B cell (primary cell): ENCODE measurements around the gene PALB2. TPM values are rescaled to one million over a fixed set of nuclear protein-coding genes. Genes with fewer than 3 reads are reported as not detected.

Experiments used
- ATAC-seq: fragments of 200-7000 bp; cut with Tn5 transposase; one replicate; pipeline ENCODE4 v1.10.0; 2021; ENCODE audit warnings: low read depth, mild to moderate bottlenecking, moderate number of reproducible peaks, moderate library complexity
- CTCF ChIA-PET: fragments of 350-600 bp; sonication (Branson Sonifier 250); formaldehyde crosslinking; loops from one replicate; lab custom pipeline; 2021; ENCODE audit warnings: antibody characterized with exemption, inconsistent platforms; lab: Charles Lee
- POLR2A ChIA-PET: fragments of 350-600 bp; sonication (Branson Sonifier 250); formaldehyde crosslinking; loops from one replicate; lab custom pipeline; 2021; ENCODE audit warnings: antibody characterized with exemption; lab: Charles Lee
- DNase-seq: peaks from one replicate; pipeline ENCODE4 v3.0.0; 2013
- H2AFZ ChIP-seq: 2 replicates; pipeline ENCODE4 v1.6.1; 2012; ENCODE audit warnings: mild to moderate bottlenecking, low read depth, low read length; ENCODE audit not compliant: insufficient read depth, poor library complexity, severe bottlenecking
- H3K27ac ChIP-seq, 2 donors: 1 replicate in 1 of 2; 2 replicates in 1 of 2; pipeline ENCODE4 v1.5.1; 2012 to 2013; ENCODE audit warnings: low read length in 2 of 2, mild to moderate bottlenecking in 2 of 2, moderate library complexity in 1 of 2
- H3K27me3 ChIP-seq, 4 experiments: fragments of 200-600 bp in 1 of 4; sonication (generic) in 1 of 4; replicated peaks in 1 of 4; 1 replicate in 2 of 4; 2 replicates in 2 of 4; pipeline versions ENCODE4 v1.6.1 to v1.7.0; 2013 to 2016; ENCODE audit warnings: low read length in 3 of 4, mild to moderate bottlenecking in 2 of 4, mixed read lengths in 1 of 4, moderate library complexity in 1 of 4; ENCODE audit not compliant: insufficient read depth in 4 of 4, control insufficient read depth in 3 of 4; ENCODE audit errors: control extremely low read depth in 1 of 4
- H3K36me3 ChIP-seq, 2 experiments: replicated peaks in 1 of 2; 1 replicate in 1 of 2; 2 replicates in 1 of 2; pipeline versions ENCODE4 v1.6.1 to v1.7.1; 2013; ENCODE audit warnings: low read length in 1 of 2; ENCODE audit not compliant: insufficient read depth in 2 of 2, control insufficient read depth in 1 of 2; ENCODE audit errors: control extremely low read depth in 1 of 2, extremely low read depth in 1 of 2
- H3K4me1 ChIP-seq, 2 donors: fragments of 200-600 bp in 1 of 2; sonication (generic) in 1 of 2; 1 replicate in 1 of 2; 2 replicates in 1 of 2; pipeline versions ENCODE4 v1.5.1 to v1.6.1; 2013 to 2017; ENCODE audit warnings: low read length in 2 of 2; ENCODE audit not compliant: control insufficient read depth in 2 of 2, insufficient read depth in 2 of 2
- H3K4me2 ChIP-seq: replicated peaks from 2 replicates; pipeline ENCODE3; 2012; ENCODE audit warnings: mild to moderate bottlenecking, low read depth, low read length; ENCODE audit not compliant: poor library complexity, severe bottlenecking
- H3K4me3 ChIP-seq, 5 experiments: fragments of 200-600 bp in 1 of 5; sonication (generic) in 1 of 5; 1 replicate in 3 of 5; 2 replicates in 2 of 5; pipeline versions ENCODE4 v1.5.1 to v1.7.0; 2011 to 2016; ENCODE audit warnings: low read length in 4 of 5, mild to moderate bottlenecking in 4 of 5, low read depth in 2 of 5, control low read depth in 1 of 5, moderate library complexity in 1 of 5; ENCODE audit not compliant: insufficient read depth in 1 of 5; ENCODE audit errors: control extremely low read depth in 1 of 5, extremely low read depth in 1 of 5
- H3K79me2 ChIP-seq: fragments of 200-600 bp; sonication (generic); one replicate; pipeline ENCODE4 v1.6.0; 2016; ENCODE audit warnings: low read length; ENCODE audit not compliant: control insufficient read depth, insufficient read depth
- H3K9ac ChIP-seq: fragments of 200-600 bp; sonication (generic); 2 replicates; pipeline ENCODE4 v1.6.1; 2017; ENCODE audit warnings: mild to moderate bottlenecking, low read length, moderate library complexity
- H3K9me3 ChIP-seq, 3 donors: one replicate each; pipeline versions ENCODE4 v1.6.1 to v1.7.1; 2013; ENCODE audit warnings: low read length in 2 of 3; ENCODE audit not compliant: control insufficient read depth in 2 of 3, insufficient read depth in 1 of 3; ENCODE audit errors: control extremely low read depth in 1 of 3
- H4K20me1 ChIP-seq: 2 replicates; pipeline ENCODE4 v1.6.0; 2012; ENCODE audit warnings: mild to moderate bottlenecking, low read length; ENCODE audit not compliant: insufficient read depth, control insufficient read depth, poor library complexity, severe bottlenecking
- H3K27ac Mint-ChIP-seq: one replicate; pipeline ENCODE4 v1.8.0; 2021; ENCODE audit warnings: mixed read lengths
- H3K27me3 Mint-ChIP-seq: one replicate; pipeline ENCODE4 v1.8.0; 2021; ENCODE audit warnings: mixed read lengths
- H3K4me1 Mint-ChIP-seq: one replicate; pipeline ENCODE4 v1.8.0; 2021; ENCODE audit warnings: mixed read lengths
- H3K4me3 Mint-ChIP-seq: one replicate; pipeline ENCODE4 v1.8.0; 2021; ENCODE audit warnings: mixed read lengths
- H3K9me3 Mint-ChIP-seq: one replicate; pipeline ENCODE4 v1.8.0; 2022; ENCODE audit warnings: mixed read lengths; ENCODE audit not compliant: insufficient read depth
- EZH2 ChIP-seq: IDR thresholded peaks from 2 replicates; pipeline ENCODE4 v1.6.1; 2012; ENCODE audit warnings: borderline replicate concordance, low read depth, mild to moderate bottlenecking, moderate library complexity, low read length; ENCODE audit not compliant: insufficient read depth, poor library complexity, severe bottlenecking
- WGBS: methylation state at CpG from one replicate; pipeline ENCODE4 v1.1.5; 2013; ENCODE audit warnings: missing lambda C conversion rate; ENCODE audit not compliant: insufficient coverage; 5-methylcytosine and 5-hydroxymethylcytosine counted together
- intact Hi-C: fragments of 100-400 bp; cut with micrococcal nuclease; formaldehyde crosslinking; loops from one replicate; pipeline ENCODE4 v1.10.0; 2022
- polyA plus RNA-seq: library from polyadenylated mRNA; depleted of rRNA; stranded (reverse); fragments of >200 nt; gene quantifications from 2 replicates; pipeline ENCODE4 v1.2.3, GENCODE V29; 2012
- total RNA-seq, 2 donors: library from RNA; stranded (reverse); fragments of 120-200 nt in 1 of 2; gene quantifications; 1 replicate in 1 of 2; 2 replicates in 1 of 2; pipeline versions ENCODE4 v1.2.3 to v1.2.4, GENCODE V29; 2013 to 2022
- TF ChIP-seq, protein P1 (sequence below): fragments of 200-600 bp; IDR thresholded peaks from one replicate; pipeline ENCODE4 v1.8.0; 2022; ENCODE audit warnings: antibody characterized with exemption, mild to moderate bottlenecking

PALB2 gene
- total and polyA plus RNA-seq, 2 donors (not counting 1 experiment from before 2014, with no cell fraction given) = 3.6 to 16.3 TPM

DNA sequence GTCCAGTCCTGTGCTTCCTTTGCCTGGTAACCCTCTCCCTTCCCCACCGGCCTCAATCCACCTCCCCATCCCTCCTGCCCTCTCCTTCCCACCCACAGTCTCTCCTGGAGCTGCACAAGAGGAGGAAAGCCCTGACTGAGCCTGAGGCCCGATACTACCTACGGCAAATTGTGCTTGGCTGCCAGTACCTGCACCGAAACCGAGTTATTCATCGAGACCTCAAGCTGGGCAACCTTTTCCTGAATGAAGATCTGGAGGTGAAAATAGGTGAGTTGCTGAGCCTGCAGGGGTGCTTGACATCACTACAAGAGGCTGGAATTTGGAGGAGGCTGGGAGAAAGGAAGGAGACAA, 38.9 kb upstream of the PALB2 start:
- Mint-ChIP-seq H3K4me3 (no peak overlapping the region), H3K4me1 (peaks cover 17% of the 10 kb centered on the region), H3K9me3 (no peaks in the 10 kb centered on the region), H3K27ac (no peak overlapping the region), H3K27me3 (no peaks in the 10 kb centered on the region)
- no peak for TF ChIP-seq EZH2
- DNase-seq = no peak
- WGBS = 62% methylated on average over 5 of the region's 6 CpGs
- H3K4me2 ChIP-seq = no peak overlapping the region
- ChIA-PET CTCF (interaction anchor here (2.7 kb wide), 1 partner anchor 47 kb away, joined by 9 read pairs; no protein-coding TSS in a partner anchor), POLR2A (no interaction called here)
- H3K9me3 ChIP-seq = no peaks in the 10 kb centered on the region
- H3K79me2 ChIP-seq = peaks cover 19% of the 10 kb centered on the region
- peaks cover 12 to 15% of the 10 kb centered on the region in 2 donors for H3K4me1 ChIP-seq
- no peak overlapping the region for H2AFZ ChIP-seq
- no peak overlapping the region for H3K27ac ChIP-seq
- peaks cover 0 to 13% (median 3%) of the 10 kb centered on the region in 4 experiments for H3K27me3 ChIP-seq
- H4K20me1 ChIP-seq = no peaks in the 10 kb centered on the region
- no peak overlapping the region for H3K9ac ChIP-seq
- ATAC-seq = no peak
- peaks cover 0 to 2% of the 10 kb centered on the region in 2 experiments for H3K36me3 ChIP-seq
- intact Hi-C loops = no loop called here
- no peak overlapping the region for H3K4me3 ChIP-seq

DNA sequence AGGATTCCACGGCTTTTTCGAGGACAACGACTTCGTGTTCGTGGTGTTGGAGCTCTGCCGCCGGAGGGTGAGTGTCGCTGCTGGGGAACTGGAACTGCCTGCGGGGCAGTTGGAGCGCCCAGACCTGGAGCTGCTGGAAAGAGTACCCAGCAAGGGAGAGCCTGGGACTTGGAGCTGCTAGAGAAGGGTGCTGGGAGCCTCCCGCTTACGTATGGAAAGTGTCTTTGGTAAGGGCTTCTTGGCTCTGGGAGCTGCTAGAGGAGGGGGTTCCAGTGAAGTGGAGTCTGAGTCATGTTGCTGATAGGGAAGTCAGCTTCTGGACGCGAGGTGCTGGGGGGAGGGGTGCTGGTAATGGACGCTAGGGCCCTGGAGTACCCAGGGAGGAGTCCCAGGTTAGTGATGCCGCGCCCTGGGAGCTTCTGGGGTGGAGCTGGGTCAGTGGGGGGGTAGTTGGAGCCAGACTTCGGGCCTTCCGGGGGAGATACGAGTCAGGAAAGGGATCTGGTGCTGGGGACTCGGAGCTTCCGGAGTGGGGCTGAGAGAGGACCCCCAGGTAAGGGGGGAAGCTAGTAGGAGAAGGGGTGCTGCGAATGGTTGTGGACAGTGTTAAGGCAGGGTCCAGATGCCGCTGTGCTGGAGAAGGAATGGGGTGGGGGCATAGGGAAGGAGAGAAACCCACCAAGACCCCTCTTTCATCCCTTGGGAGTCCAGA, 38.3 kb upstream of the PALB2 start:
- TF ChIP-seq EZH2 = no peak
- TF ChIP-seq, protein P1, sequence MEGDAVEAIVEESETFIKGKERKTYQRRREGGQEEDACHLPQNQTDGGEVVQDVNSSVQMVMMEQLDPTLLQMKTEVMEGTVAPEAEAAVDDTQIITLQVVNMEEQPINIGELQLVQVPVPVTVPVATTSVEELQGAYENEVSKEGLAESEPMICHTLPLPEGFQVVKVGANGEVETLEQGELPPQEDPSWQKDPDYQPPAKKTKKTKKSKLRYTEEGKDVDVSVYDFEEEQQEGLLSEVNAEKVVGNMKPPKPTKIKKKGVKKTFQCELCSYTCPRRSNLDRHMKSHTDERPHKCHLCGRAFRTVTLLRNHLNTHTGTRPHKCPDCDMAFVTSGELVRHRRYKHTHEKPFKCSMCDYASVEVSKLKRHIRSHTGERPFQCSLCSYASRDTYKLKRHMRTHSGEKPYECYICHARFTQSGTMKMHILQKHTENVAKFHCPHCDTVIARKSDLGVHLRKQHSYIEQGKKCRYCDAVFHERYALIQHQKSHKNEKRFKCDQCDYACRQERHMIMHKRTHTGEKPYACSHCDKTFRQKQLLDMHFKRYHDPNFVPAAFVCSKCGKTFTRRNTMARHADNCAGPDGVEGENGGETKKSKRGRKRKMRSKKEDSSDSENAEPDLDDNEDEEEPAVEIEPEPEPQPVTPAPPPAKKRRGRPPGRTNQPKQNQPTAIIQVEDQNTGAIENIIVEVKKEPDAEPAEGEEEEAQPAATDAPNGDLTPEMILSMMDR = no peak
- CTCF ChIA-PET = interaction anchor here (1.2 to 2.7 kb wide), 2 partner anchors 10 to 48 kb away, joined by 3 to 9 read pairs; no protein-coding TSS in a partner anchor
- Histone ChIP-seq H4K20me1 (no peaks in the 10 kb centered on the region), H3K9ac (peak overlapping the region; percentile 79), H3K79me2 (peaks cover 19% of the 10 kb centered on the region), H3K36me3 (peaks cover 0 to 2% of the 10 kb centered on the region in 2 experiments), H3K4me1 (peaks cover 12 to 15% of the 10 kb centered on the region in 2 donors), H3K27ac (no peak overlapping the region), H3K4me3 (peak overlapping the region; percentile 24 to 73 (median 64)), H2AFZ (peak overlapping the region; percentile 77), H3K9me3 (no peaks in the 10 kb centered on the region), H3K4me2 (peak overlapping the region; percentile 97), H3K27me3 (peaks cover 0 to 13% (median 3%) of the 10 kb centered on the region in 4 experiments)
- H3K9me3 Mint-ChIP-seq = no peaks in the 10 kb centered on the region
- intact Hi-C loops = no loop called here
- H3K27me3 Mint-ChIP-seq = no peaks in the 10 kb centered on the region
- H3K4me3 Mint-ChIP-seq = peak overlapping the region; percentile 90
- no peak overlapping the region for H3K27ac Mint-ChIP-seq
- peaks cover 17% of the 10 kb centered on the region for H3K4me1 Mint-ChIP-seq
- WGBS = 10% methylated on average over 22 of the region's 24 CpGs
- ATAC-seq (no peak), DNase-seq (peak; percentile 31)
- POLR2A ChIA-PET = interaction anchor here (0.5 kb wide), 1 partner anchor 502 kb away, joined by 3 read pairs; no protein-coding TSS in a partner anchor
